OCI-LY1 (cell line): ENCODE results near the gene THRAP3.

ENCODE experiments used
- H2AFZ ChIP-seq: fragments of 200-600 bp; sonication (generic), shearing (Covaris generic); 2 replicates; pipeline ENCODE4 v1.6.0; 2014; ENCODE audit warnings: antibody characterized with exemption, mild to moderate bottlenecking, low read length
- H3F3A ChIP-seq: fragments of 200-600 bp; sonication (generic), shearing (Covaris generic); 2 replicates; pipeline ENCODE4 v1.6.0; 2014; ENCODE audit warnings: mild to moderate bottlenecking, antibody characterized with exemption, low read length, moderate library complexity; ENCODE audit not compliant: insufficient read depth
- H3K27ac ChIP-seq: fragments of 200-600 bp; sonication (generic); 2 replicates; pipeline ENCODE4 v1.5.1; 2014; ENCODE audit warnings: low read length, mixed run types, mild to moderate bottlenecking, low read depth; ENCODE audit not compliant: poor library complexity, severe bottlenecking
- H3K27me3 ChIP-seq: fragments of 200-600 bp; sonication (generic); 2 replicates; pipeline ENCODE4 v1.6.0; 2014; ENCODE audit warnings: antibody characterized with exemption, mild to moderate bottlenecking, low read length, moderate library complexity; ENCODE audit not compliant: insufficient read depth
- H3K36me3 ChIP-seq: fragments of 200-600 bp; sonication (generic); 2 replicates; pipeline ENCODE4 v1.6.1; 2014; ENCODE audit warnings: mild to moderate bottlenecking, antibody characterized with exemption, low read length, moderate library complexity, mixed read lengths; ENCODE audit not compliant: insufficient read depth
- H3K4me1 ChIP-seq: fragments of 200-600 bp; sonication (generic); 2 replicates; pipeline ENCODE4 v1.5.1; 2014; ENCODE audit warnings: mild to moderate bottlenecking, low read length, moderate library complexity; ENCODE audit not compliant: insufficient read depth, severe bottlenecking
- H3K4me2 ChIP-seq: fragments of 200-600 bp; sonication (generic), shearing (Covaris generic); 2 replicates; pipeline ENCODE4 v1.6.1; 2014; ENCODE audit warnings: low read length
- H3K4me3 ChIP-seq: fragments of 200-600 bp; sonication (generic); 2 replicates; pipeline ENCODE4 v1.5.1; 2014; ENCODE audit warnings: low read length, low read depth, mild to moderate bottlenecking, mixed read lengths; ENCODE audit not compliant: poor library complexity, severe bottlenecking
- H3K79me2 ChIP-seq: fragments of 200-600 bp; shearing (Covaris generic); 2 replicates; pipeline ENCODE4 v1.6.1; 2016; ENCODE audit warnings: mixed run types, low read length, mixed read lengths; ENCODE audit not compliant: insufficient read depth
- H3K9ac ChIP-seq: fragments of 200-600 bp; sonication (generic), shearing (Covaris generic); 2 replicates; pipeline ENCODE4 v1.6.1; 2014; ENCODE audit warnings: mild to moderate bottlenecking, low read length, mixed read lengths
- H3K9me2 ChIP-seq: fragments of 200-600 bp; sonication (generic), shearing (Covaris generic); 2 replicates; pipeline ENCODE4 v1.6.1; 2014; ENCODE audit warnings: low read depth, mild to moderate bottlenecking, low read length, mixed read lengths
- H3K9me3 ChIP-seq: fragments of 200-600 bp; shearing (Covaris generic); 2 replicates; pipeline ENCODE4 v1.6.1; 2014; ENCODE audit warnings: low read length, mixed read lengths
- H4K20me1 ChIP-seq: fragments of 200-600 bp; sonication (generic), shearing (Covaris generic); 2 replicates; pipeline ENCODE4 v1.6.0; 2016; ENCODE audit warnings: mild to moderate bottlenecking, low read length; ENCODE audit not compliant: insufficient read depth
- CTCF ChIP-seq: fragments of 200-600 bp; sonication (generic), shearing (Covaris generic); IDR thresholded peaks from 2 replicates; pipeline ENCODE4 v1.5.1; 2017; ENCODE audit warnings: mild to moderate bottlenecking, antibody characterized with exemption, low read length, moderate library complexity, mixed read lengths
- EZH2 ChIP-seq: fragments of 200-600 bp; sonication (generic), shearing (Covaris generic); IDR thresholded peaks from 2 replicates; pipeline ENCODE4 v1.8.0; 2017; ENCODE audit warnings: borderline replicate concordance, mixed run types, mild to moderate bottlenecking, antibody characterized with exemption, low read length, moderate library complexity, mixed read lengths

The THRAP3 gene

GRCh38 chr1:36274201-36274600, 50.0 kb downstream of the THRAP3 start:
- H4K20me1 ChIP-seq = no peaks in the 10 kb centered on the region
- peaks cover 60% of the 10 kb centered on the region for H3K36me3 ChIP-seq

GRCh38 chr1:36276688-36277087, 52.4 kb downstream of the THRAP3 start:
- no peak overlapping the region for H3K4me2 ChIP-seq
- no peaks in the 10 kb centered on the region for H3K9me2 ChIP-seq
- no peak overlapping the region for H3K4me3 ChIP-seq
- no peaks in the 10 kb centered on the region for H3F3A ChIP-seq
- TF ChIP-seq CTCF = no peak
- TF ChIP-seq EZH2 = no peak
- peaks cover 54% of the 10 kb centered on the region for H3K36me3 ChIP-seq
- peaks cover 28% of the 10 kb centered on the region for H3K79me2 ChIP-seq
- no peak overlapping the region for H3K27ac ChIP-seq
- H2AFZ ChIP-seq = no peak overlapping the region
- no peak overlapping the region for H3K9ac ChIP-seq
- no peaks in the 10 kb centered on the region for H3K9me3 ChIP-seq
- no peaks in the 10 kb centered on the region for H4K20me1 ChIP-seq
- H3K27me3 ChIP-seq = no peaks in the 10 kb centered on the region
- peaks cover 6% of the 10 kb centered on the region for H3K4me1 ChIP-seq

More at GRCh38 chr1:36274201-36274600, 50.0 kb downstream of the THRAP3 start:
- Histone ChIP-seq H2AFZ (no peak overlapping the region), H3K4me1 (peaks cover 6% of the 10 kb centered on the region), H3K9me3 (no peaks in the 10 kb centered on the region), H3F3A (no peaks in the 10 kb centered on the region), H3K9me2 (no peaks in the 10 kb centered on the region), H3K4me3 (no peak overlapping the region), H3K27ac (no peak overlapping the region), H3K27me3 (no peaks in the 10 kb centered on the region), H3K9ac (no peak overlapping the region), H3K4me2 (no peak overlapping the region), H3K79me2 (peaks cover 31% of the 10 kb centered on the region)
- TF ChIP-seq CTCF (no peak), EZH2 (no peak)

- no peak overlapping the region for H3K4me2 ChIP-seq
- peaks cover 18% of the 10 kb centered on the region for H3F3A ChIP-seq
- peaks cover 13% of the 10 kb centered on the region for H3K79me2 ChIP-seq
- H4K20me1 ChIP-seq = no peaks in the 10 kb centered on the region
- H3K9ac ChIP-seq = no peak overlapping the region
- peaks cover 52% of the 10 kb centered on the region for H3K36me3 ChIP-seq
- H2AFZ ChIP-seq = no peak overlapping the region
- peak overlapping the region; percentile 36 for H3K27ac ChIP-seq
- H3K9me3 ChIP-seq = no peaks in the 10 kb centered on the region
- H3K4me3 ChIP-seq = no peak overlapping the region
- peaks cover 6% of the 10 kb centered on the region for H3K4me1 ChIP-seq
- TF ChIP-seq CTCF = no peak
- no peak for TF ChIP-seq EZH2
- no peaks in the 10 kb centered on the region for H3K27me3 ChIP-seq
- no peaks in the 10 kb centered on the region for H3K9me2 ChIP-seq
Observed at GRCh38 chr1:36279110-36279788, 55.0 kb downstream of the THRAP3 start.
